NB4 (cell line): ENCODE data around the gene CD2AP.

Source experiments
- MYC ChIP-seq: IDR thresholded peaks from 2 replicates; pipeline ENCODE4 v1.6.1; 2011; ENCODE audit warnings: low read depth, low read length
- TF ChIP-seq, protein P1 (sequence below): IDR thresholded peaks from one replicate; pipeline ENCODE4 v1.5.1; 2012; ENCODE audit warnings: low read depth, low read length

DNA sequence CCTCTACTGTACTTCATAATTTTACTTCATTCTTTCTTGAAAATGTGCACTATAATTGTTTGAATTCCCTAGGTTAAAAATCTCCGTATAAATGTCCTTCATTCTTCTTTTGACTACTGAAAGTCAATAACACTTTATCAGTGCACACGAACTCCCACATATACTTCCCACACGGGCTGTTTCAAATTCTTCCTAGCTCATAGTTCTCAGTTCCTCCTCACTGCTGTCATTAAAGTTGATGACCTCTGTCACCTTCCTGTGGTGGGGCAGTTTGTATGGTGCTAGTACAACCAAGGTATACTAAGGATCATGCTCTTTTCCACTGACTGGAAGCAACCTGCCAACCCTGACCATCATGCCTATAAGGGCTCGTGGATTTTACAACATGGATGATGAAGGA, 40.0 kb upstream of the CD2AP start:
- TF ChIP-seq, protein P1, sequence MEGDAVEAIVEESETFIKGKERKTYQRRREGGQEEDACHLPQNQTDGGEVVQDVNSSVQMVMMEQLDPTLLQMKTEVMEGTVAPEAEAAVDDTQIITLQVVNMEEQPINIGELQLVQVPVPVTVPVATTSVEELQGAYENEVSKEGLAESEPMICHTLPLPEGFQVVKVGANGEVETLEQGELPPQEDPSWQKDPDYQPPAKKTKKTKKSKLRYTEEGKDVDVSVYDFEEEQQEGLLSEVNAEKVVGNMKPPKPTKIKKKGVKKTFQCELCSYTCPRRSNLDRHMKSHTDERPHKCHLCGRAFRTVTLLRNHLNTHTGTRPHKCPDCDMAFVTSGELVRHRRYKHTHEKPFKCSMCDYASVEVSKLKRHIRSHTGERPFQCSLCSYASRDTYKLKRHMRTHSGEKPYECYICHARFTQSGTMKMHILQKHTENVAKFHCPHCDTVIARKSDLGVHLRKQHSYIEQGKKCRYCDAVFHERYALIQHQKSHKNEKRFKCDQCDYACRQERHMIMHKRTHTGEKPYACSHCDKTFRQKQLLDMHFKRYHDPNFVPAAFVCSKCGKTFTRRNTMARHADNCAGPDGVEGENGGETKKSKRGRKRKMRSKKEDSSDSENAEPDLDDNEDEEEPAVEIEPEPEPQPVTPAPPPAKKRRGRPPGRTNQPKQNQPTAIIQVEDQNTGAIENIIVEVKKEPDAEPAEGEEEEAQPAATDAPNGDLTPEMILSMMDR: no peak
- no peak for TF ChIP-seq MYC
